GM23338 (cell line): ENCODE measurements around the gene ETV5.

Source experiments
- EZH2 ChIP-seq: fragments of 200-600 bp; sonication (generic); IDR thresholded peaks from one replicate; pipeline ENCODE4 v1.8.0; 2017; ENCODE audit warnings: antibody characterized with exemption, mild to moderate bottlenecking, low read depth; ENCODE audit not compliant: unreplicated experiment
- EZH2phosphoT487 ChIP-seq: fragments of 200-600 bp; sonication (generic); IDR thresholded peaks from one replicate; pipeline ENCODE4 v1.8.1; 2018; ENCODE audit warnings: antibody characterized with exemption; ENCODE audit not compliant: unreplicated experiment
- JUNB ChIP-seq: IDR thresholded peaks from one replicate; pipeline ENCODE4 v1.6.1; 2016; ENCODE audit warnings: antibody characterized with exemption; ENCODE audit not compliant: unreplicated experiment
- POLR2AphosphoS5 ChIP-seq: IDR thresholded peaks from 2 replicates; pipeline ENCODE4 v1.6.1; 2016; ENCODE audit warnings: antibody characterized with exemption, low read depth
- STAT1 ChIP-seq: IDR thresholded peaks from one replicate; pipeline ENCODE4 v1.6.1; 2016; ENCODE audit warnings: antibody characterized with exemption; ENCODE audit not compliant: unreplicated experiment
- TF ChIP-seq, protein P1 (sequence below), 2 experiments: fragments of 200-600 bp in 1 of 2; sonication (generic) in 1 of 2; conservative IDR thresholded peaks; 2 replicates each; pipeline versions ENCODE4 v1.5.1 to v1.6.1; 2016 to 2017; ENCODE audit warnings: antibody characterized with exemption in 2 of 2, low read depth in 2 of 2, mild to moderate bottlenecking in 2 of 2, moderate library complexity in 1 of 2
- TF ChIP-seq, protein P2 (sequence below): IDR thresholded peaks from one replicate; pipeline ENCODE4 v1.6.1; 2018; ENCODE audit warnings: antibody characterized with exemption; ENCODE audit not compliant: unreplicated experiment

DNA sequence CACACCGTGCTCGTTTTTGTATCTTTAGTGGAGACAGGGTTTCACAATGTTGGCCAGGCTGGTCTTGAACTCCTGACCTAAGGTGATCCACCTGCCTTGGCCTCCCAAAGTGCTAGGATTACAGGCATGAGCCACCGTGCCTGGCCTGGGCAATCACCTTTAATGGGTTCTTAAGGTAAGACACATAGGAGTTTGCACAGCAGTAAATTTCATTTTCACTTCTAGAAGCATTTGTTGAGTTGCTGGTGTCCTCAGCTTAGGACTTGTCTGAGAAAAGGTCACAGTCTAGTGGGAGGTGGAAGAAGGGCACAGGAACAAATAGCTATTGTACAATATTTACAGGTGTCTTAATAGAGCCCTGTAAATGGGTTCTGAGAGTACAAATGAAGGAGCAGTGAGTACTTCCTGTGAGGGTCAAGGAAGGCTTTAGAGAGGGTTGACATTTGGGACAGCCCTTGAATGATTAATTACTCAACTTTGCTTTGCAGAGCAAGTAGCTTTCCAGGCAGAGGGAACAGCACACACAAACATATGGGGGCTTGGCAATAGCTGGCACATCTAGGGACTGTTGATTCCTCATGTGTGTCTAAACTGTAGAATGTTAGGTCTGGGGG lies 8.7 kb upstream of the ETV5 start:
- TF ChIP-seq, protein P1, sequence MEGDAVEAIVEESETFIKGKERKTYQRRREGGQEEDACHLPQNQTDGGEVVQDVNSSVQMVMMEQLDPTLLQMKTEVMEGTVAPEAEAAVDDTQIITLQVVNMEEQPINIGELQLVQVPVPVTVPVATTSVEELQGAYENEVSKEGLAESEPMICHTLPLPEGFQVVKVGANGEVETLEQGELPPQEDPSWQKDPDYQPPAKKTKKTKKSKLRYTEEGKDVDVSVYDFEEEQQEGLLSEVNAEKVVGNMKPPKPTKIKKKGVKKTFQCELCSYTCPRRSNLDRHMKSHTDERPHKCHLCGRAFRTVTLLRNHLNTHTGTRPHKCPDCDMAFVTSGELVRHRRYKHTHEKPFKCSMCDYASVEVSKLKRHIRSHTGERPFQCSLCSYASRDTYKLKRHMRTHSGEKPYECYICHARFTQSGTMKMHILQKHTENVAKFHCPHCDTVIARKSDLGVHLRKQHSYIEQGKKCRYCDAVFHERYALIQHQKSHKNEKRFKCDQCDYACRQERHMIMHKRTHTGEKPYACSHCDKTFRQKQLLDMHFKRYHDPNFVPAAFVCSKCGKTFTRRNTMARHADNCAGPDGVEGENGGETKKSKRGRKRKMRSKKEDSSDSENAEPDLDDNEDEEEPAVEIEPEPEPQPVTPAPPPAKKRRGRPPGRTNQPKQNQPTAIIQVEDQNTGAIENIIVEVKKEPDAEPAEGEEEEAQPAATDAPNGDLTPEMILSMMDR (conservative IDR thresholded peaks at IDR 0.05; ENCODE audit: low read depth in 2 of 2), result no peak
- TF ChIP-seq, protein P2, sequence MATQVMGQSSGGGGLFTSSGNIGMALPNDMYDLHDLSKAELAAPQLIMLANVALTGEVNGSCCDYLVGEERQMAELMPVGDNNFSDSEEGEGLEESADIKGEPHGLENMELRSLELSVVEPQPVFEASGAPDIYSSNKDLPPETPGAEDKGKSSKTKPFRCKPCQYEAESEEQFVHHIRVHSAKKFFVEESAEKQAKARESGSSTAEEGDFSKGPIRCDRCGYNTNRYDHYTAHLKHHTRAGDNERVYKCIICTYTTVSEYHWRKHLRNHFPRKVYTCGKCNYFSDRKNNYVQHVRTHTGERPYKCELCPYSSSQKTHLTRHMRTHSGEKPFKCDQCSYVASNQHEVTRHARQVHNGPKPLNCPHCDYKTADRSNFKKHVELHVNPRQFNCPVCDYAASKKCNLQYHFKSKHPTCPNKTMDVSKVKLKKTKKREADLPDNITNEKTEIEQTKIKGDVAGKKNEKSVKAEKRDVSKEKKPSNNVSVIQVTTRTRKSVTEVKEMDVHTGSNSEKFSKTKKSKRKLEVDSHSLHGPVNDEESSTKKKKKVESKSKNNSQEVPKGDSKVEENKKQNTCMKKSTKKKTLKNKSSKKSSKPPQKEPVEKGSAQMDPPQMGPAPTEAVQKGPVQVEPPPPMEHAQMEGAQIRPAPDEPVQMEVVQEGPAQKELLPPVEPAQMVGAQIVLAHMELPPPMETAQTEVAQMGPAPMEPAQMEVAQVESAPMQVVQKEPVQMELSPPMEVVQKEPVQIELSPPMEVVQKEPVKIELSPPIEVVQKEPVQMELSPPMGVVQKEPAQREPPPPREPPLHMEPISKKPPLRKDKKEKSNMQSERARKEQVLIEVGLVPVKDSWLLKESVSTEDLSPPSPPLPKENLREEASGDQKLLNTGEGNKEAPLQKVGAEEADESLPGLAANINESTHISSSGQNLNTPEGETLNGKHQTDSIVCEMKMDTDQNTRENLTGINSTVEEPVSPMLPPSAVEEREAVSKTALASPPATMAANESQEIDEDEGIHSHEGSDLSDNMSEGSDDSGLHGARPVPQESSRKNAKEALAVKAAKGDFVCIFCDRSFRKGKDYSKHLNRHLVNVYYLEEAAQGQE, result no peak
- no peak for TF ChIP-seq POLR2AphosphoS5
- no peak for TF ChIP-seq EZH2
- TF ChIP-seq JUNB, result no peak
- no peak for TF ChIP-seq EZH2phosphoT487
- no peak for TF ChIP-seq STAT1
